Lower leg skin (tissue), 3 donors: Measurements from ENCODE around the gene KIFAP3.

Experiments used
- CTCF ChIP-seq, 3 donors: fragments of 450-650 bp; IDR thresholded peaks; one replicate each; pipeline ENCODE4 v1.5.1; 2016; ENCODE audit warnings: antibody characterized with exemption in 3 of 3, mild to moderate bottlenecking in 3 of 3, moderate library complexity in 2 of 3
- POLR2A ChIP-seq, 2 donors: fragments of 450-650 bp; IDR thresholded peaks; one replicate each; pipeline ENCODE4 v1.6.1; 2016 to 2017; ENCODE audit warnings: antibody characterized with exemption in 2 of 2, mild to moderate bottlenecking in 1 of 2, moderate library complexity in 1 of 2

- TF ChIP-seq CTCF (IDR thresholded peaks at IDR 0.05) (no peak), POLR2A (IDR thresholded peaks at IDR 0.05) (no peak)
These were observed 128.3 kb downstream of the KIFAP3 start for GRCh38 chr1:169946206-169946605.
